Ammon's horn (tissue), 1 donor: ENCODE data around the gene KRTAP5-3.

Experiments used
- DNase-seq: peaks from one replicate; pipeline ENCODE4 v3.0.0-alpha.2; 2016; ENCODE audit warnings: low spot score

KRTAP5-3 gene

DNA sequence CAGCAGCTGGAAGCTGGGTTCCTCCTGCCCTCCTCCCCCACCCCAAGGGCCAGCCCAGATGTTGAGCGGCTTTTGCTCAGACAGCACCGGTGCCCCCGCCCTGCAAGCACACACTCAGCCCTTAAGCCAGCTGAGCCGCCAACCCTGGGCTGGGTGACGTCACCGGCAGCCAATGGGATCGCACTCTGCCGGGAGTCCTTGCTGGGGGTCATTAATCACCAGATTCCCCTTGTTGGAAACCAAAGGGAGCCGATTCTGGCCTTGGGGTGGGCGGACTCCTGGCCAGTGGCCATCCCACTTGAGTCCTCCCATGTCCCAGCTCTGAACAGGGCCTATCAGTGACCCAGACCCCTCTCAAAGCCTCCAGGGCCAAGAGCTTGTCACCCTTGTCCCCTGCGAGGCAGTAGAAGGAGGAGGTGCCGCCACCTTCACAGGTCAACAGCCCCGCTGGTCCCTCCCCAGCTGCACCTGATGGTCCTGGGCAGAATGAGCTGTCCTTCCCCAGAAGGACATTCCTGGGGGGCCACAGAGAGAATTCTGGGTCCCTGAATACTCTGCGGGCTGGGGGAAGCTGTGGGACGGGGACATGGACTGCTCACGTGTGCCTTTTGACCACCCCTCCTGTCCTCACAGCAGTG is 43.6 kb downstream of the KRTAP5-3 start:
- peak; percentile 73 for DNase-seq

DNA sequence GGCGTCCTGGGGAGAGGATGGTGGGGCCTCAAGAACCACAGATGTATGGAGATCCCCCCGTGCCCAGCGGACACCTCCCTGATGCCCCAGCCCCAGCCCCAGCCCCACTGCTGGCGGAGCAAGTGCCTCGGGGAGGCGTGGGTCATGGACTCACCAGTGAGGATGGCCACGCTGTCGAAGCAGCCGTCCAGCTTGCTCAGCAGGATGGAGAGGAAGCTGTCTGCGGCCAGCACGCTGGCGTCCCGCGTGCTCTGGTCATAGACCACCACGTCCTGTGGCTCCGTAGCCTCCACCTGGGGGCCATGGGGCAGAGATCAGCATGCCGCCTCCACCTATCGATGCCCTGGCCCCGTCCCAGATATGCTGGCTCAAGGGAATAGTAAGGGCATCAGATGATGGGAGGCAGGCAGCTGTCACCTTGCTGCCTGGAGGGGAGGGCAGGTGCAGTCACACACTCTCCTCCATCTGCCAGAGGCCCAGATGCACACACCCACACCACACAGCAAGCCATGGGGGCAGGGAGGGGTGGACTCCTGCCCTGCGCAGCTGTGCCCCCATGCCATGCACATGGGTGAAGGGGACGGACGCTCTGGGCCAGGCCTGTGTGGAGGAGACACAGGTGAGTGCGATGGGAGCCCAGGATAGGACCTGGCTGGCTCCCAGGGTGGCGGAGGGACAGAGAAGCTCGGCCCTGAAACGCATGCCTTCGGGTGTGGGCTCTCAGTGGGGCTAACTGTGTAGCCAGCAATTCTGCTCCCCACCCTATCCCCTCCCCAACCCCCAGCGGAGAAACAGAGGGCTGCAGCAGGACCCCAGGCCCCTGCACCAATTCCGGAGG is 44.3 kb downstream of the KRTAP5-3 start:
- no peak for DNase-seq

DNA sequence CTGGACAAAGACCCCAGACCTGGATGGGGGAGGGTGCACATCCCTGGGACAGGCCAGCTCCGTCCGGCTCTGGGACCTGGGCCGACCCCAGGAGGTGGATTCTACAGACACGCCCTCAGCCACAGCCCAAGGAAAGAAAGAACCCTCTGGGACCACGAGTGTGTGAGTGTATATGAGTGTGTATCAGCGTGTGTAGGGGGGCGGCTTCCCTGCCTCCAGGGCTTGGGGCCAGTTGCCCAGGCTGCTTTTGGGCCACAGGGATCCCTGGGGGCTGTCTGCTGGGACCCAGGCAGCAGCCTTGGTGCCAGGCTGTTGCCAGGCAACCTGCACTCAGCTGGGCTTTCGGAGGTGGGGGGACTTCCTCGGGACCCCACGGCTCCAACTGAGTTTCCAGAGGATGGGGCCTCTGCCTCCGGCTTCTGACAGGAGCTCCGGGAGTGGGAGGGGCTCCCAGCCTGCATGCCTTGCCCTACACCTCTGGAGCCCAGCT is 45.1 kb downstream of the KRTAP5-3 start:
- DNase-seq = no peak

DNA sequence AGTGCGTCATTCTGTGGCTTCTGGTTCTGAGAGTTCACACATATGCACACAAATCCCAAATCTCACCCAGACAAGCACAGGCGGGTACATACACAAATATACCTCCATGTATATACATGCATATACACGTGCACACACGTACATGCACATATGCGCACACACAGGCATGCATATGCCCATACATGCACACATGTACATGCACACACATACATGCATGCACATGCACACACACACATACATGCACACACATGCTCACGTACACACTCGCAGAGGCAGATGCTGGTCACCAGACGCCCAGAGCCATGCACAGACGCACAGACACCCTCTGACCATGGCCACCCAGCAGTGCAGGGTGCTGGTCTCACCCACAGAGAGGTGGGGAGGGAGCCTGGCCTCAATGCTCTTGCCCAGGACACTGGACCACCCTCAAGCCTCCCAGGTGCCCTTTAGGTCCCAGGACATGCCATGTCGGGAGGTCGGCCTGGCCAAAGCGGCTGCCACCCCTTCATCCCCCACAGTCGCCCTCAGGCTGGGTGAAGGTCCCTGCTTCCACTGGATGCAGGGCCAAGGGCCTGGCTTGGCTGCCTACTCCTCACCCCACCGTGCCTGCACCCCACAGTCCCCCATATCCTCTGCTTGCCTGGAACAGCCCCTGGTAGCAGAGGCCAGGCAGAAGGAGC is 45.7 kb downstream of the KRTAP5-3 start:
- DNase-seq = no peak

DNA sequence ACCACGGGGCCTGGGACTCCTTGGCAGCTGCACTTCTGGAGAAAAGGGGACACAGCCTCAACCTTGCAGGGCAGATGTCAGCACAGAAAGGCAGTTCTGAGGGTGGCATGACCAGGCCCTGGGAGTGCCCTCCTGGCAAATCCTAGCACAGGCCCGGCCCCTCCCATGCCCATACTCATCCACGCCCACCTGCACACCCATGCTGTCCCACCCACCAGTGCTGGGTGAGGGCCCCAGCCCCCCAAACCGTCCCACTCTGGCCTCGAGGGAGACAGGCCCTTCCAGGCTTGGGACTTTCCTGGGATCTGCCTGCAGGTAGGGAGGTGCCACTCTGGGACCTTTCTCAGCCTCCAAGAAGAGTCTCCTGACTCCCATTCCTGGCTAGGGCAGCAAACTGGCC is 46.3 kb downstream of the KRTAP5-3 start:
- no peak for DNase-seq

DNA sequence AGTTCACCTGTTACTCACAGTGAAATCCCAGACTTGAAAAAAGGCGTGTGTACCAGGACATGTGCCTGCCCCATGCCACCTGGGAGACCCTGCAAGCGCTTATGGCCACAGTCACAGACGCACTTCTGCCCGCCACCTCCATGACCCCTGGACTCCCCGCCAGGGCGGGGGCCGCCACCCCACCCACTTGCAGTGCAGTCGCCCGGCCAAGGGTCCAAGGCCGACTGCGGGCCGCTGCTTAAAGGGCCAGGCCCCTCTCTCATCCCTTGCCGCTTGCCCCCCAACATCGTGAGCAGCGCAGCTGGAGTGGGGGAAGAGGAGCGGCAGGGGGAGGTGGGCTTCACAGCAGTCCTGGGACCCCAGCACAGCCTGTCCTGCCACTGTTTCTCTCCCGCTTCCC is 47.0 kb downstream of the KRTAP5-3 start:
- no peak for DNase-seq

DNA sequence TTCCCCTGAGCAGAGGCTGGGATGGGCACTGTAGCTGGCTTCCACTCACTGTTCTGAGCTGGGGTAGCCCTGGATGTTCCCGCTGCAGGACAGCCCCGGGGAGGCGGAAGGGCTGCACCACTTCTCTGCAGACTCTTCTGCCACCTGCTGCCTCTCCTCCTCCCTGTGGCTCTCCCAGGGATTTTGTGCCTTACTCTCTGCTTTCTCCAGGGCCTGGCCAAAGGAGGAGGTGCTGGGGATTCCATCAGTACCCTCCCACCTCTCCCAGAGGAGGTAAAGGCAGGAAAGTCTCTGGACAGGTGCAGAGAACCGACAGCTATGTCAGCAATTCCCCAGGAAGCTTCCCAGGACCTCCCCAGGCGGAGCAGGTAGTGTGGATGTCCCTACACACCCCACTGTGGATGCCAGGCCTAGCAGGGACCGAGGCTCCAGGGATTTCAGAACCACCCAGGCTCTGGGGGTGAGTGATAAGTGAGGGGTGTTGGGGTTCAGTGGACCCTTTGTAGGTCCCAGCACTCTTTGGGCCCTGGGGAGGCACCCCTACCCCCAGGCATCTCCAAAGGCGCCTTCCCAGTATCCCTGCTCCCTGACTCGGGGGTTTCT is 47.5 kb downstream of the KRTAP5-3 start:
- no peak for DNase-seq

DNA sequence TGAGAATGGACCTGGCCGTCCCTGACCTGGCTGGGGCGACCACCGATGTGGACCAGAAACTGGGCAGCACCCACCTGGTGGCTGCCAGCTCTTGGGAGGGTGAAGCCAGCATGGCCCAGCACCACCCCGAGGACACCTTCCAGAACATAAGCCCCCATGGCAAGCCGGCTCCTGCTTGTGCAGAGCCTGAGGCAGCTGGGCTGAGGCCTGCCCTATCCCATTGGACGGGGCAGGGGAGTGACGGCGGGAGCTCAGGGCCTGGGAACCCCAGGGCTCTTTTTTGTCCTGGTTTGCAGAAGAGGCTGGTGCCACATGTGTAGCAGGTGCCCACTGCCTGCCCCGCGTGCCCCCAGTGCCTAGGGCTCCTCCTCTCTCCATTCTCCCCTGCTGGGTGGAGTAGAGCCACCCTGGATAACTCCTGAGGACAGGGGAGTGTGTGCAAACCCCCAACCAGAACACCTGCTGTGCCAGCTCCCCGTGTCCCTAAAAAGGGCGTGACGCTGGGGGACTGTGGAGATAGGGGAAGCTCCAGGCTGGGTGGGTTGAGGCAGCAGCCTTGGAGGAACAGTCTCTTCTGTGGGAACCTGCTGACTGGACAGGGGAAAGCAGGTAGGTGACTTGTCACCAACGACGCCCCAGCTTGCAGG is 48.1 kb downstream of the KRTAP5-3 start:
- DNase-seq = no peak

DNA sequence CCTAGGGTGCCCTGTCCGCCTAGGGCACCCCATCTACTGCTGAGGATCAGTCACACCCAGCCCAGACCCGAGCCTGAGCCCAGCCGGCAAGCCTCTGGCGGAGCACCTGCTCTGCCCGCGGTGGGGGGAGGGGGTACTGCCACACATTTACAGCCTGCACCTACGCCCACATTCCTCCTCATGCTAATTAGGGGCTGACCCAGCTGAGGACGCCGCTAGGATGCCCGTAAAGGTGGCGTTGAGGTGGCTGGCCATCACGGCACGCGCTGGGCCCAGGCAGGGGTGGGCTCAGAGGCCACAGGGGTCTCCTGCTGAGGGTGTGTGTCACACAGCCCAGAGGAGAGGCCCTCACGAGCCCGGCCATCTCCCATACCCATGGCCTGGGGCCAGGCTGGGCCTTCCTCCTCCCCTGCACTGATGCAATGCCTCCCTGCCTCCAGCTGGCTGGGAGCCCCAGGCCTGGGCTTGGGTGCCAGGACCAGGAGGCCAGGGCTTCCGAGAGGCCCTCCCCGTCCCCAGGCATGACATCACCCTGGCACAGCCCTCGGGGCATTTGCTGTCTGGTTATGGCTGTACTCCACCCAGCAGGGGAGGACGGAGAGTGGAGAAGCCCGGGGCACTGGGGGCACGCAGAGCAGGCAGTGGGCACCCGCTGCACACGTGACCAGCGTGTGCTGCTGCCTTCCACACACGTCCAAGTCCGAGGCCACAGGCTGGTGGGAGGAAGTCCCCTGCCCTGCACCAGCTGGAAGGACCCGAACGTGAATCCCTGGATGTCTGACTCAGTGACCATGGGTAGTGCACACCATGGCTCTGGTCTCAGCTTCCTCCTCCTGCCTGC is 48.9 kb downstream of the KRTAP5-3 start:
- peak; percentile 95 for DNase-seq

DNA sequence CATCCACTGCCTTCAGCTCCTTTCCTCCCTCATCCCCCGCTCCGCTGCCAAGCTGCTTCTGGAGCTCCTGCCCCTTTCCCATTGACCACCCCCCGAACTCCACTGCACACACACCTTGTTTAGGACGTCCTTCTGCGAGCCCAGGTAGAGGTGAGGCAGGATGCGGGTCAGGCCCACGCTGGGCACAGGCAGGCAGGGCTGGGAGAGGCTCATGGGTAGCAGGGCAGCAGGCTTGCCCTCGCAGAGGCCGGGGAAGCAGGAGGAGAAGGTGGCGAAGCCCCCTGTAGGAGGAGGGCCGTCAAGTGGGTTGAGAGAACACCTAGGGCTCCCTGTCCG is 49.5 kb downstream of the KRTAP5-3 start:
- DNase-seq = no peak

DNA sequence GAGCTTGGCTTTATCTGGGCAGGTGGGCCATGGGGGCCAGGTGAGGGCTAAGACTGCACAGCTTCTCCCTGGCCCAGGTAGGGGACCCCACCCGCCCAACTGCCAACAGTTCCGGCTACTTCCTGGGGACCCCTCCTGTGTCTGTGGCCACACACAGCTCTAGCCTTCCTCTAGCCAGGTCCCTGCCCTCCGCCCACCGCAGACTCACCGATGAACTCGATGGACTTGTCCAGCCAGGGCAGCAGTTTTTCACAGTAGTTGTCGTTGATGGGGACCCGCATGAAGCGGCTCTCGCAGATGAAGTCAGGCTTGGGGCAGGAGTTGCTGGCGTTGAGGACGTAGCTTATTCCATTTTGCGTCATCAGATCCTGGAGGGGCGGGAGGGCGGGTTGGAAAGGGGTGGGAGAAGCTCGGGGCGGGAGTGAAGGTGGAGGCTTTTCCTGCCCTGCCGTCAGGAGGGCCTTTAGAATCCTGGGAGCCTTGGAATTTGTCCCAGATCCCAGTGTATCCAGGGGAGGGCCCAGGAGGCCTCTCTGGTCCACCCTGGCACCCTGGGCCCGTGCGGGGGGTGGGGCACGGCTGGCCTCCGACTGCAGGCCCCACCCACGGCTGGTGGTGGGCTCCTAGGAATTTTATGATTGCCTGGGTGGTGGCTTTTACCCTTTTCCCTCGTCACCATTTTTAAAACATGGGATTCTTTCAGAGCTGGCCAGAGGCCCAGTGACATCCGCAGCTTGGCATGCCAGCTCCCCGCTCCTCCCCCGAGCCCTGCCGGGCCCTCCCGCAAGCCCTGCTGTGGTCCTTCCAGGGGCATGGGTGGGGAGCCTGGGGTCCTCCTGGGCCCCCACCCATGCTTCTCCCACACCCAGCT is 50.1 kb downstream of the KRTAP5-3 start:
- DNase-seq = no peak
